GM10248 (cell line): ENCODE measurements around the gene DIP2C.
A peak's percentile ranks its signal among the peaks of the same experiment; 100 is the strongest.
"Not testable (repeated sequence)": the region's sequence is repeated elsewhere in the genome, so short reads cannot be mapped to it uniquely, and the experiment has no call there.

ENCODE experiments used
- CTCF ChIA-PET: fragments of 300-600 bp; sonication (Branson Sonifier 250); formaldehyde crosslinking; extraction: SDS; loops from one replicate; lab custom pipeline; 2021; ENCODE audit warnings: antibody characterized with exemption; lab: Yijun Ruan, JAX
- POLR2A ChIA-PET: fragments of 350-650 bp; sonication (Branson Sonifier 250); formaldehyde crosslinking; extraction: SDS; loops from one replicate; lab custom pipeline; 2020; ENCODE audit warnings: antibody characterized with exemption; lab: Yijun Ruan, JAX
- DNase-seq: peaks from one replicate; pipeline ENCODE4 v3.0.0; 2012; ENCODE audit errors: extremely low spot score
- CTCF ChIP-seq: IDR thresholded peaks from 2 replicates; pipeline ENCODE4 v1.5.1; 2012; ENCODE audit warnings: mild to moderate bottlenecking, low read depth; ENCODE audit errors: extremely low read depth, missing control alignments, control extremely low read depth

The DIP2C gene

GRCh38 chr10:324593-324992 lies 364.9 kb downstream of the DIP2C start:
- POLR2A ChIA-PET = no interaction called here
- CTCF ChIA-PET = no interaction called here
- DNase-seq = no peak
- no peak for TF ChIP-seq CTCF

- no peak for TF ChIP-seq CTCF
- ChIA-PET POLR2A (no interaction called here), CTCF (no interaction called here)
- peak; percentile 67 for DNase-seq
Measured at GRCh38 chr10:323651-324293, 365.7 kb downstream of the DIP2C start.

GRCh38 chr10:323046-323445 lies 366.4 kb downstream of the DIP2C start:
- DNase-seq, POLR2A ChIA-PET, CTCF ChIA-PET: not testable (repeated sequence)

- POLR2A ChIA-PET = no interaction called here
- TF ChIP-seq CTCF = no peak
- CTCF ChIA-PET = no interaction called here
- DNase-seq = no peak
Measured at GRCh38 chr10:320771-321170, 368.7 kb downstream of the DIP2C start.

GRCh38 chr10:317926-318325 lies 371.5 kb downstream of the DIP2C start:
- POLR2A ChIA-PET = no interaction called here
- CTCF ChIA-PET = interaction anchor here (1.5 kb wide), 1 partner anchor 12 kb away, joined by 4 read pairs; no protein-coding TSS in a partner anchor
- no peak for TF ChIP-seq CTCF
- no peak for DNase-seq

- TF ChIP-seq CTCF = no peak
- peak; percentile 74 for DNase-seq
- ChIA-PET CTCF (interaction anchor here (1.5 kb wide), 1 partner anchor 11 kb away, joined by 4 read pairs; no protein-coding TSS in a partner anchor), POLR2A (no interaction called here)
Measured at GRCh38 chr10:317271-317769, 372.1 kb downstream of the DIP2C start.

- CTCF ChIA-PET = interaction anchor here (1.5 kb wide), 1 partner anchor 10 kb away, joined by 4 read pairs; no protein-coding TSS in a partner anchor
- POLR2A ChIA-PET = no interaction called here
Measured at GRCh38 chr10:316390-316789, 373.1 kb downstream of the DIP2C start.

More at GRCh38 chr10:316390-316789, 373.1 kb downstream of the DIP2C start:
- DNase-seq = no peak
- no peak for TF ChIP-seq CTCF
